Measurements from ENCODE around the gene DCAF15.

DNA sequence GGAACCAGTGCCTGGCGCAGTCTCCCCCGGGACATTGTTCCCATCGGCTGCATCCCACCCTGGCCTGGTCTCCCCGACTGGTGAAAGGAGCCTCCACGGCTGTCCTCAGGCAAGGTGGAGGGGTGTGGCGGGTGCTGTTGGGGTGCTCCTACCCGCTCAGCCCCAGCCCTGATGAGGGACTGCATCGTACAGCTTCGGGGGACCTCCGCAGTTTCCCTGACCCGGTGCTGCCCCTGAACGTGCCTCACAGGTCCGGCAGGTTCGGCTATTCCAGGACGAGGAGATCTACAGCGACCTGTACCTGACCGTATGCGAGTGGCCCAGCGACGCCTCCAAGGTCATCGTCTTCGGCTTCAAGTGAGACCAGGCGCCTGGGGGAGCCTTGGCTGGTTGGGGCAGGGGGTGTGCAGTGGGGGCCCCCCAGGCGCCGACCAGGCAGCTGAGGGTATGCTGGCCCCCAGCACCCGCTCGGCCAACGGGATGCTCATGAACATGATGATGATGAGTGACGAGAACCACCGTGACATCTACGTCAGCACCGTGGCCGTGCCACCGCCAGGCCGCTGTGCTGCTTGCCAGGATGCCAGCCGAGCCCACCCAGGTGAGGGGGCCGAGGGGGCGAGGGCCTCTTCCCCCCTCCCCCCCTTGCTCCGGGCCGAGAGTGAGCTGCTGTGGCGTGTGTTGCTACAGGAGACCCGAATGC is 3.5 kb downstream of the DCAF15 start:
- TF ChIP-seq TAF1 (IDR thresholded peaks at IDR 0.05; ENCODE audit: borderline replicate concordance, low read depth, low read length) (no peak), POLR2AphosphoS5 (IDR thresholded peaks at IDR 0.05; ENCODE audit: low read depth, low read length) (no peak), POLR2A (IDR thresholded peaks at IDR 0.05; ENCODE audit: low read depth, low read length) (no peak)
